Bronchial epithelial cell (primary cell): ENCODE results near the gene TMEM233. TPM values are rescaled to one million over a fixed set of nuclear protein-coding genes. Genes with fewer than 3 reads are reported as not detected.

Experiments used
- DNase-seq: peaks from one replicate; pipeline ENCODE4 v3.0.0-alpha.2; 2010; ENCODE audit warnings: low read depth
- FAIRE-seq: peaks from 2 replicates; lab custom pipeline; 2011; peaks lifted over from hg19 to GRCh38; lab: Jason Lieb, UNC
- H3K27me3 ChIP-seq: 2 replicates; pipeline ENCODE4 v1.5.1; 2011; ENCODE audit warnings: low read length; ENCODE audit not compliant: control insufficient read depth, insufficient read depth
- H3K36me3 ChIP-seq: 2 replicates; pipeline ENCODE4 v1.5.1; 2011; ENCODE audit warnings: low read length; ENCODE audit not compliant: control insufficient read depth, insufficient read depth
- H3K4me3 ChIP-seq: 2 replicates; pipeline ENCODE4 v1.5.1; 2011; ENCODE audit warnings: mild to moderate bottlenecking, low read depth, low read length, control low read depth
- CTCF ChIP-seq: IDR thresholded peaks from 2 replicates; pipeline ENCODE4 v1.5.1; 2011; ENCODE audit warnings: mild to moderate bottlenecking, moderate library complexity, low read length, control low read depth, inconsistent platforms; ENCODE audit not compliant: insufficient read depth, severe bottlenecking
- total RNA-seq: library from RNA; depleted of rRNA; stranded (reverse); fragments of >200 nt; gene quantifications from 2 replicates; pipeline ENCODE4 v1.2.1, GENCODE V29; 2014

TMEM233 gene
- total RNA-seq, 1 donor from 2014 or later, result not detected

- Histone ChIP-seq H3K27me3 (no peaks in the 10 kb centered on the region), H3K36me3 (no peaks in the 10 kb centered on the region), H3K4me3 (no peak overlapping the region)
- FAIRE-seq (no peak), DNase-seq (no peak)
- TF ChIP-seq CTCF, result no peak
These were observed 68.3 kb downstream of the TMEM233 start for GRCh38 chr12:119661882-119662281.

GRCh38 chr12:119664642-119665041 is 71.1 kb downstream of the TMEM233 start:
- Histone ChIP-seq H3K36me3 (no peaks in the 10 kb centered on the region), H3K27me3 (no peaks in the 10 kb centered on the region), H3K4me3 (no peak overlapping the region)
- no peak for DNase-seq
- no peak for FAIRE-seq
- TF ChIP-seq CTCF, result no peak

GRCh38 chr12:119665164-119665929 is 71.8 kb downstream of the TMEM233 start:
- no peaks in the 10 kb centered on the region for H3K36me3 ChIP-seq
- DNase-seq (no peak), FAIRE-seq (no peak)
- no peak overlapping the region for H3K4me3 ChIP-seq
- no peaks in the 10 kb centered on the region for H3K27me3 ChIP-seq
- no peak for TF ChIP-seq CTCF

GRCh38 chr12:119666226-119666795 is 72.7 kb downstream of the TMEM233 start:
- Histone ChIP-seq H3K36me3 (no peaks in the 10 kb centered on the region), H3K27me3 (no peaks in the 10 kb centered on the region), H3K4me3 (no peak overlapping the region)
- FAIRE-seq, result no peak
- no peak for DNase-seq
- no peak for TF ChIP-seq CTCF

- no peaks in the 10 kb centered on the region for H3K27me3 ChIP-seq
- FAIRE-seq, result no peak
- peak overlapping the region; percentile 12 for H3K4me3 ChIP-seq
- no peak for DNase-seq
- no peaks in the 10 kb centered on the region for H3K36me3 ChIP-seq
- TF ChIP-seq CTCF, result no peak
These were observed 73.5 kb downstream of the TMEM233 start for GRCh38 chr12:119666900-119667576.
